Prostate gland (tissue), 2 donors: ENCODE data around the gene BAG5. TPM values are rescaled to one million over a fixed set of nuclear protein-coding genes. Genes with fewer than 3 reads are reported as not detected.

Experiments used
- DNase-seq: peaks from one replicate; pipeline ENCODE4 v3.0.0-alpha.2; 2019; ENCODE audit warnings: low spot score
- H3K27ac ChIP-seq, 2 donors: fragments of 200-600 bp; sonication (generic); 2 replicates each; pipeline ENCODE4 v1.5.1; 2017 to 2019
- H3K27me3 ChIP-seq: fragments of 200-600 bp; sonication (generic); replicated peaks from 2 replicates; pipeline ENCODE4 v1.5.1; 2019; ENCODE audit not compliant: insufficient read depth
- H3K36me3 ChIP-seq, 2 donors: fragments of 200-600 bp; sonication (generic); 1 replicate in 1 of 2; 2 replicates in 1 of 2; pipeline versions ENCODE4 v1.5.1 to v1.8.1; 2017 to 2019
- H3K4me1 ChIP-seq: fragments of 200-600 bp; sonication (generic); replicated peaks from 2 replicates; pipeline ENCODE4 v1.5.1; 2019
- H3K4me3 ChIP-seq, 2 donors: fragments of 200-600 bp; sonication (generic); 2 replicates each; pipeline ENCODE4 v1.5.1; 2017 to 2019
- H3K9me3 ChIP-seq: fragments of 200-600 bp; sonication (generic); 2 replicates; pipeline ENCODE4 v1.5.1; 2017
- CTCF ChIP-seq, 4 experiments: fragments of 200-600 bp in 2 of 4; fragments of 450-650 bp in 2 of 4; sonication (generic) in 2 of 4; IDR thresholded peaks; 1 replicate in 3 of 4; 2 replicates in 1 of 4; pipeline ENCODE4 v1.5.1; 2016 to 2019; ENCODE audit warnings: antibody characterized with exemption in 4 of 4, mild to moderate bottlenecking in 2 of 4, moderate library complexity in 2 of 4
- POLR2A ChIP-seq: fragments of 450-650 bp; IDR thresholded peaks from one replicate; pipeline ENCODE4 v1.6.1; 2016; ENCODE audit warnings: antibody characterized with exemption, mild to moderate bottlenecking
- POLR2AphosphoS5 ChIP-seq: sonication (generic); formaldehyde crosslinking; IDR thresholded peaks from one replicate; pipeline ENCODE4 v1.6.1; 2017; ENCODE audit warnings: antibody characterized with exemption
- WGBS: methylation state at CpG from one replicate; pipeline ENCODE4 v1.1.5; 2018; 5-methylcytosine and 5-hydroxymethylcytosine counted together
- intact Hi-C: fragments of 100-400 bp; cut with DNase I; formaldehyde crosslinking; loops from one replicate; pipeline ENCODE4 v1.14.2; 2022
- total RNA-seq, 2 donors: library from RNA; depleted of rRNA; stranded (reverse); fragments of >200 nt; gene quantifications; one replicate each; pipeline ENCODE4 v1.1.0, GENCODE V29; 2016

The BAG5 gene
- total RNA-seq, 2 donors from 2014 or later: 31.2 to 33.3 TPM

DNA sequence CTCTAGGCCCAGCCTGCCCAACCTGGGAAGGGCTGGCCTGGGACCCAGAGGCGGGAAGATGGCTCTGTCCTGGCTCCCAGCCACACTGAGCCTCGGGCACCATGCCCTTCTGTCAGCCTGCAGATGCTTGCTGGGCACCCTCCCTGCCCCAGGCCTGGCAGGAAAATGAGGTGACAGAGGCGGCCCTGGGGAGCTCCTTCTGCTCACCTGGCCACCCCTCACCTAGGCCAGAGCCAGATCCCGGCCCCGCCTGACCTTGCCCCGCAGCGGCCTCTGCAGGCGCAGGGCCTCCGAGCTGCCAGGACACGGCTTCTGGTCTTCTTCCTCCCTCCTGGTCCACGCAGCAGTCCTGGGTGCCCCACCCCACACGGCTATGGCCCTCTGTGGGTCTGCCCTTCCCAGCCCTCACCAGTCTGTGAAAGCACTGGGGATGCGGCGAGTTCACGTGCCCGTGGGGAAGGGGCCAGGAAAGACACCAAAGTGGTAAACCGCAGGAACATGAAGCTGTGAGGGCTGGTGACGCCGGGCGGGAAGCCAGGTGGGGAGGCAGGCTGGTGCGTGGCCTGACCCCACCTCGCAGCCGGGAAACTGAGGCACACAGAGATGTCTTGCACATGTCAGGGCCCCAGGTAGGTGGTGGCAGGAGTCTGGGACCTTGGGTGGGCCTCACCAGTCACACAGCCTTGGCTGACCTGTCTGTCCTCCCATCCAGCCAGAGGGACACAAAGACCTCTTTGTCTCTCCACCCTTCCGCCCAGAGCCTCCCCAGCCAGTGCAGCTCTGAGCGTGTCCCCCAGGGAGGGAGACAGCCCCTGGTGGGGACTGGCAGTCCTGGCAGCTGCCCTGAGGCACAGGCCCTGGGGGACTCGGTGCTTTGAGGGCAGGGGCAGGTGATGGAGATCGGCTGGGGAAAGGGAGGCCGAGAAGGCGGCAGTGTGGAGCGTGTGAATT lies 12.8 kb downstream of the BAG5 start:
- no peak for DNase-seq
- H3K4me3 ChIP-seq: no peak overlapping the region

DNA sequence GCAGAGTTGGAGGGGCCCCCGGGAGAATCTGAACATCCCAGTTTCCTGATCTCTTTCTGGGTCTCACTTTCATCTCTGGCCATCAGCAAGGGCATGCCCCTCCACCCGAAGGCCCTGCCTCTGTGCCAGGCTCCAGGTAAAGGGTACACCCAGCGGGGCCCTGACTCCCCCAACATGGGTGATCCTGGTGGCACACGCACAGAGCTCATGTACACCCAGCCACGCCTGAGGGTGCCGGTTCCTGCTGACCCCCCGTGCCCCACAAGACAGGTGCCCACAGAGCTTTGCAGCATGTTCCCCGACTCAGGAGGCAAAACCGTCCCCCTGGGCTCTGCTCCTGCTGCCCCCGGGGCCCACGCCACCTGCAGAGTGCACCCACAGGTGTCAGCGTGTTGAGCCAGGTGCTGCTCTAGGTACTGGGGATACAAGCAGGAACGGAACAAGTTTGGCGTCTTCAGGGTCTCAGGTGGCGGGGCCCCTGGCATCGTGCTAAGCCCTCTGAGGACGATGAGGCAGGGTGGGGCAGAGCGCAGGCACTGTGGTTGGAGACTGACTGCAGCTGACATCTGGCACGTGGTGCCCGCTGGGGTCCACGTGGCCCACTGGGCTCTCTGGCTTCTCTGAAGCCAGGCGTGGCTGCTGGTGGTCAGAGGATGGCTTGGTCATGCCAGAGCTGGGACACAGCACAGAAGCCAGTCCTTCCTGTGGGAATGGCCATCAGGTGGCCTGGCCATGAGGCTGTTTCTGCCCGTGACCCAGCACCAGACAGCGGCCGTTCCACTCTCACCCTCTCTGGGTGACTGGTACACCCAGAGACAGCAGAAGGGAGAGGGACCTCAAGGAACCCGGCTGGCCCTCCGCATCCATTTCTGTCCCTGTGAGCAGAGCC lies 13.8 kb downstream of the BAG5 start:
- Histone ChIP-seq H3K4me3 (no peak overlapping the region), H3K36me3 (no peaks in the 10 kb centered on the region), H3K9me3 (no peaks in the 10 kb centered on the region), H3K27me3 (no peaks in the 10 kb centered on the region), H3K27ac (no peak overlapping the region), H3K4me1 (peaks cover 12% of the 10 kb centered on the region)
- intact Hi-C loops: no loop called here
- DNase-seq: no peak
- 84% methylated on average over 27 of the region's 27 CpGs for WGBS
- TF ChIP-seq CTCF (IDR thresholded peaks at IDR 0.05): no peak
- TF ChIP-seq POLR2AphosphoS5: no peak
- no peak for TF ChIP-seq POLR2A

More for the DNA sequence above, 12.8 kb downstream of the BAG5 start:
- TF ChIP-seq POLR2AphosphoS5 (no peak), CTCF (IDR thresholded peaks at IDR 0.05) (no peak), POLR2A (no peak)
- intact Hi-C loops: loop anchor here (5.0 kb wide), 1 partner anchor 162 kb away; the partner anchor contains the start of gene MARK3
- Histone ChIP-seq H3K4me1 (peaks cover 3% of the 10 kb centered on the region), H3K27me3 (no peaks in the 10 kb centered on the region), H3K36me3 (no peaks in the 10 kb centered on the region), H3K9me3 (no peaks in the 10 kb centered on the region), H3K27ac (peak overlapping the region; percentile 68 to 81)
- WGBS: 60% methylated on average over 27 of the region's 30 CpGs

DNA sequence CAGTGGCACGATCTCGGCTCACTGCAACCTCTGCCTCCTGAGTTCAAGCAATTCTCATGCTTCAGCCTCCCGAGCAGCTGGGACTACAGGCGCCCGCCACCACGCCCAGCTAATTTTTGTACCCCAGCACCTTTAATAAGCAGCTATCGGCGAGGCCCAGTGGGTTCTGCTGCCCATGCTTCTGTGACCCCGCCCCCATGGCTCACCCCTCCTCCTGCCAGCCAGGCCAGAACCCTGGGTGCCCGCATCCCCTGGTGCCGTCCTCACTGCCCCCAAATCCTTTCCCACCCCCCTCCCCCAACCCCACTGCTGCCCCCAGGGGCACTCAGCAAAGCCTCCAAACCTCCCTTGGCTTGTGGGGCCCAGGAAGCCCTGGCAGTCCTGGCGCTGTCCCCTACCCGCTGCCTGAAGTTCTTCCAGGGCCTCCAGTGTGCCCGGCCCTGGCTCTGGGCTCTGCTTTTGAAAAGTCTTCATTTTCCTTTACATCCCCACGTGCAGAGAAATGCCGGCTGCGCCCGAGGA lies 14.5 kb downstream of the BAG5 start:
- H3K4me1 ChIP-seq: peaks cover 16% of the 10 kb centered on the region
- H3K9me3 ChIP-seq: no peaks in the 10 kb centered on the region
- no peak for DNase-seq
- no peak overlapping the region for H3K4me3 ChIP-seq
- H3K36me3 ChIP-seq: no peaks in the 10 kb centered on the region
- WGBS: 88% methylated on average over 18 of the region's 18 CpGs
- H3K27me3 ChIP-seq: no peaks in the 10 kb centered on the region
- intact Hi-C loops: loop anchor here (1.0 kb wide), 1 partner anchor 30 kb away; no protein-coding TSS in a partner anchor
- H3K27ac ChIP-seq: no peak overlapping the region
- TF ChIP-seq CTCF (IDR thresholded peaks at IDR 0.05) (no peak), POLR2A (no peak), POLR2AphosphoS5 (no peak)

DNA sequence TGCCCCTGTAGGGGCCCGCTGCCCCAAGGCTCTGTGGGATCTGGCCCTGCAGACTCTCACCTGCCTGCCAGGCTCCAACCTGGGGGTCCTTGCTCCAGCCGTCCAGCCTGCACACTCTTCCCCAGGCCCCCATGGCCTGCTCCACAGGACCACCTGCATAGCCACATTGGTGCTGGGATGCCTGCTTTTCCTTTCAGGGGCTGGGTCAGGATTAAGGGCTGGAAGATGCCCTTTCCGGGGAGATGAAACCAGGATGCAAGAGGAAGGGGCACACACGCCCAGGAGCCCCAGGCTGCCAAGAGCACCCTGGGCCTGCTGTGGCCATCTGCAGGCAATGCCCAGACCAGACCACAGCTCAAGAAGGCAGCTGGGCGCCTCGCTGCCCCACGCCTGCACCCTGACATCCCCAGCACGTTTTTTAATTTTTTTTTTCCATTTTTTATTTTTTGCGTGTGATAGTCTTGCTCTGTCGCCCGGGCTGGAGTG lies 15.0 kb downstream of the BAG5 start:
- H3K4me1 ChIP-seq: peaks cover 20% of the 10 kb centered on the region
- no peaks in the 10 kb centered on the region for H3K36me3 ChIP-seq
- no peaks in the 10 kb centered on the region for H3K27me3 ChIP-seq
- intact Hi-C loops: loop anchor here (1.0 kb wide), 1 partner anchor 29 kb away; no protein-coding TSS in a partner anchor
- no peak overlapping the region for H3K4me3 ChIP-seq
- no peak overlapping the region for H3K27ac ChIP-seq
- no peak for DNase-seq
- TF ChIP-seq POLR2A (no peak), CTCF (IDR thresholded peaks at IDR 0.05) (no peak), POLR2AphosphoS5 (no peak)
- H3K9me3 ChIP-seq: no peaks in the 10 kb centered on the region
- 87% methylated on average over 11 of the region's 11 CpGs for WGBS
